NCI-H2196 (cell line): ENCODE data around the gene ECI1.
"Not testable (repeated sequence)": the region's sequence is repeated elsewhere in the genome, so short reads cannot be mapped to it uniquely, and the experiment has no call there.

Experiments used
- DNase-seq: peaks from one replicate; lab custom pipeline; 2025; ENCODE audit not compliant: unreplicated experiment; lab: John Stamatoyannopoulos, UW

Gene ECI1

DNA sequence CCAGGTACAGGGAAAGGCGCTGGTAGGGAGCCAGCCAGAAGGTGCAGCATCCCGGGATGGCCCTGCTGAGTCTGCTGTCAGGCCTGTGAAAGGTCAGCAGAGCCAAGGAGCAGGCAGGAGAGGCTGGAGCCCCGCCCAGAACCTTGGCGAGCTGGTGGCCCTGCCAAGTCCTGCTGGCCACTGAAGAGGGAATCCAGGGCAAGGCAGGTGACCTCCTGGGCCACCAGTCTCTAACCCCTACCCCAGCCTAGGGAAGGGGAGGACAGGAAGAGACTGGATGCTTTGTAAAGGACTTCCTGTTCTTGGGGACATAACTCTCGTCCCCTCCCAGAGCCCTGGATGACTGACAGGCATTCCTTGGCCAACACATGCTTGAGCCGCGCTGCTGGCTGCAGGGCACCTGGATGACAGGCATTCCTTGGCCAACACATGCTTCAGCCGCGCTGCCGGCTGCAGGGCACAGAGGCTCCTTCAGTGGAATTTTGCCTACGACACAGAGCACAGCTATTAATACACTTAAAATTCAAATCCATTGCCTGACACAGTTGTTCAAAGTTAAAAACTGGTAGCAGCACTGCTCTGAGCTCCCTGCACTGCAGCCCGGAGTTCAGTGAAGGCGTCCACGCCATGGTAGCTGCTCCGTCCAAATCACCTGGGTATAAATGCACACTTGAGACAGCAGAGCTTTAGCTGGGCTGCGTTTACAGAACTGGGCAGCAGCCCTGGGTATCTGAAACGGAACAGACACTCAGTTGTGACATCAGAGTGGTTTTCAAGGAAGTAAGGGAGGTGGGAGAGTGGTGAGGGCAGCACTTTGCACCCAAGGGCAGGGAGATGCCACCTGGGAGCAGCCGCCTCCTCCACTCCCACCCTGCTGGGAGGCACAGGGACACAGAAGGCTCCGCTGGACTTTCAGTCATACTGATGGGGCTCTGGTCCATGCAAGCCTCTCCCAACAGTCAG, 38.7 kb downstream of the ECI1 start:
- no peak for DNase-seq

GRCh38 chr16:2211923-2212347, 39.5 kb downstream of the ECI1 start:
- peak; percentile 28 for DNase-seq

DNA sequence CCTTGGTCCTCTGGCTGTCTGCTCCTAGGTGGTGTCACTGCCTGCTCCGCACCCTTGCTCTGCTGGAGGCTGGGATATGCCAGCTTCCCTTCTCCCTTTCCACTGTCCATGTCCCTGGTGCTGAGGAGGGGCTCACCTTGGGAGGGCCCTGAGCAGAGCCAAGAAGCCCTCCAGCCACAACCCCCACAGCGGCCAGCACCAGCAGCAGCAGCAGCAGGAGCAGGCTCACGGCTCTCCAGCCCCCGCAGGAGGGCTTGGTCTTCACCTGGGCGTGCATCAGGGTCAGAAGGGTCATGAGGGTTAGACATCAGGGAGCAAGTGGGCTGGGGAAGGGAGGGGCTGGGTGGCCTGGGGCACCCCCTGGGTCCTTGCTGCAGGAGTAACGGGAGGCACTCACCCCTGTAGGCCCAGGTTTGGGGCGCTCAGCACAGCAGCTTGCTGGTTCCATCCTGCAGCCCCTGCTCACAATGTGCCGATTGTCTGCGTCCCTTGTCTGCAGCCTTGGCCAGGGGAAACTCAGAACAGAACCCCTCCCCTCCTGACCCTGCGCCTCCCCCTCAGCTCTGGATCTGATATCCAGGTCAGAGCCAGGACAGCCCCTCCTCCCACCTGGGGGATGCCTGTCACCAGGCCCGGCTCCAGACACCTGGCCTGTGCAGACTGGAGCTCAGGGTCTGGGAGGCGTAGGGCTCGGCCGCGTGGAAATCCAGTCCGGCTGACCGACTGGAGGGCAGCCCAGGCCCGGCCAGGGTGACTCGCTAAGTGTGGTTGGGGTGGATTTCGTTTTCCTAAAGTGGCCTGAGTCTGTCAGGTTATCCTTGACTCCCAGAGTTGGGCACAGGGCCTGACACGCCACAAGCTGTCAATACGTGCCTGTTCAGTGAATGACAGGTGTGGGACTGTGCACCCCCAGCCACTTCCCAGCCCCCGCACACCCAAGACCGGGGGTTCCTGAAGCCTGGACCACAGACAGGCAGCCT, 40.7 kb downstream of the ECI1 start, which contains the start of gene BRICD5:
BRICD5 (minus strand) TSS at position 478 of the 980 bp plus-strand sequence; CDS start at position 448, 30 bp downstream.
- no peak for DNase-seq

DNA sequence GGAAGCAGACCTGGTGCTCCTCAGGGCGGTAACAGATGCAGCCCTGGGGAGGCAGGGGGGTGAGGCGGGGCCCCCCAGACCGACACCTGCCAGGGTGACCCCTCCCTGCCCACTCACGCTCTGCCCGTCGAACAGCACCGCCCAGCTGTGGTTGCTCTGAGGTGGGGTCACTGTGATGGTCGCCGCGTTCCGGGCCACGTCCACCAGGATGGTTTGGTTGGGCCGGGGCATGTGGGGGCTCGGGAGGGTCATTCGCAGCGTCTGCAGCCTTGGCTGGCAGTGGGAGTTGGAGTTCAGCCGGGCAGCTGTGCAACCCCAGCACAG, 41.4 kb downstream of the ECI1 start:
- no peak for DNase-seq

- no peak for DNase-seq
Measured at GRCh38 chr16:2209258-2210008, 42.0 kb downstream of the ECI1 start.

DNA sequence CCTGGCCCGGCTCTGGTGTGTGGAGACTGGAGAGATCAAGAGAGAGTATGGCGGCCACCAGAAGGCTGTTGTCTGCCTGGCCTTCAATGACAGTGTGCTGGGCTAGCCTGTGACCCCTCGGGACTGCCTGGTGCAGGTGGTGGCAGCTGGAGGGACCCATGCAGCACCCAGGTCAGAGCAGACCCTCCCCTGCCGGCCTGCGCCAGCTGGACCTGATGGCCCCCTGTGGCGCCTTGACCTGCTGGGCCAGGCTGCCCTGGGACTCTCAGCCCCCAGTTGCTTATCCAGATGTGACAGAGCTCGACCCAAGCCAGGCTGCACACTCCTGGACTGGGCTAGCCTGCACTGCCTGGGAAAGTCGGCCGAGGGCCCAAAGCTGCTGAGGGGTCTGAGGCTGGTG, 42.6 kb downstream of the ECI1 start:
- no peak for DNase-seq

GRCh38 chr16:2208308-2208707, 43.1 kb downstream of the ECI1 start:
- no peak for DNase-seq

DNA sequence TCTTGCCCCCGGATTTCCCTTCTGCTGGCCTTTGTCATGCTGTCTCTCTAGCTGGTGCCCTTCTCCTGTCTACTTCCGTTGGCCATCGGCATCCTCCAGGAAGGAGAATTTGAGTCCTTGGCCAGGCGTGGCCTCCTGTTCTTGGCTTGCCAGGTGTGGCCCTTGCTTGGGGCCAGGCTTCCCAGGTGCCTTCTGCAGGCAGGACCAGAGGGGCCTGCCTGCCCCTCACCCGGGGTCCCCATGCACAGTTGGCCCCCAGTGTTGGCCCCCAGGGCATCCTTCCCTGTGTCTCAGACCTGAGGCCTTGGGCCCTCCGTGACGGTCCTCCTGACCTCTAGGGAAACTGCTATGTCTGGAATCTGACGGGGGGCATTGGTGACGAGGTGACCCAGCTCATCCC, 43.5 kb downstream of the ECI1 start:
- DNase-seq, result no peak

- no peak for DNase-seq
Measured at GRCh38 chr16:2206780-2207433, 44.5 kb downstream of the ECI1 start.

DNA sequence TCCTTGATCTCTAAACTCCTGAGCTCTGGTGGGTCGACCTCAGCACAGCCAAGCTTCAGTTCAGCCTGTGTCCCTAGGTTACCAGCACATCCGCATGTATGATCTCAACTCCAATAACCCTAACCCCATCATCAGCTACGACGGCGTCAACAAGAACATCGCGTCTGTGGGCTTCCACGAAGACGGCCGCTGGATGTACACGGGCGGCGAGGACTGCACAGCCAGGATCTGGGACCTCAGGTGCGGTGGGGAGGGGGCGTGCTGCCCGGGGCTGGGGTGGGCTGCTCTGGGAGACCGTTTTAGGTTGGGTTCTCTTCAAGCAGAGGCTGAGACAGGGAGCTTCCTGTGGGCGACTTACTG, 45.0 kb downstream of the ECI1 start:
- DNase-seq, result no peak

GRCh38 chr16:2205967-2206313, 45.4 kb downstream of the ECI1 start:
- DNase-seq, result no peak

- DNase-seq, result peak; percentile 85
Measured at GRCh38 chr16:2205104-2205966, 46.1 kb downstream of the ECI1 start, which contains the start of gene MLST8. TSS of gene MLST8 (plus strand) at chr16:2205454. CDS start at chr16:2206086, 632 bp downstream.

DNA sequence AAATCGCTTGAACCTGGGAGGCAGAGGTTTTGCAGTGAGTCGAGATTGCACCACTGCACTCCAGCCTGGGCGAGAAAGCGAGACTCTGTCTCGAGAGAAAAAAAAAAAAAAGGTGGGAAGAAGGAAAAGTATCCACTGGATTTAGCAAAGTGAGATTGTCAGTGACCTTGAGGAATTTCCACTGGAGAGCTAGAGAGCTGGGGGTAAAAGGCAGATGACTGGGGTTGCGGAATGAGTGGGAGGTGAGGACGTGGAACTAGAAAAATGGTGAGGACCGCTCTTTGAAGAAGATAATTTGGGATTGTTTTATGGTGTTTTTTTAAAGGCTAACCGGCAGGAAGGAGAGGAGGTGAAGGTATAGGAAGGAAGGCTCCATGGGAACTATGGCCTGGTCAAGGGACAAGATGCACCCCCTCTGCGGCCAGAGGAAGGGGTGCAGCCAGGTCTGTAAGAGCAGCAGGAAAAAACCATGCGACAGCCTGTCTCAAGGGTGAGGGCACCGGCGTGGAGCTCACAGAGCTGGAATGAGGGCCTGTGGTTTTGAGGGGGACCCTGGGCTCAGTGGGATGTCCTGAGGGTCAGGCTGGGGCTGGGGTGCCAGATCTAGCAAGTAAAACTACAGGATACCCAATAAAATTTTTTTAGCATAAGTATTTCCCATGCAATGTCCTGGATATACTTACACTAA, 46.8 kb downstream of the ECI1 start:
- no peak for DNase-seq

DNA sequence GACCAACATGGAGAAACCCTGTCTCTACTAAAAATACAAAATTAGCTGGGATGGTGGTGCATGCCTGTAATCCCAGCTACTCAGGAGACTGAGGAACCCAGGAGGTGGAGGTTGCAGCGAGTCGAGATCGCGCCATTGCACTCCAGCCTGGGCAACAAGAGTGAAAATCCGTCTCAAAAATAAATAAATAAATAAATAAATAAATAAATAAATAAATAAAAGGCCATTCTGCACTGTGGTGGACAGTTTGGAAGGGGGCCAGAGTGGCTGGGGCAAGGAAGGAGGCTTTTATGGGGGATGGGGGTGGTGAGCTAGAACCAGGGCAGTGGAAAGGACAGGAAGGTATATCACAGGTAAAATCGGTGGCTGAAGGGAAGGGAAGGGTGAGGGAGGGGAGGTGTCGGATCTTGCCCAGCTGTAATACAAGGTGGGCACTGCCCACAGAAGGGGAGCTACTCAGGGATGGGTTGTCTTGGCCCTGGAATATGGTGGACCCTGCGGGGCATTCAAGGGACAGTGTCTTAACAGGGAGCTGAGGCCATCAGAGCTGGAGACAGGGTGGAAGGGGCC, 48.2 kb downstream of the ECI1 start:
- not testable (repeated sequence) for DNase-seq

GRCh38 chr16:2200313-2200712, 51.1 kb downstream of the ECI1 start:
- no peak for DNase-seq

- DNase-seq, result no peak
Measured at GRCh38 chr16:2199621-2200139, 51.7 kb downstream of the ECI1 start.

- no peak for DNase-seq
Measured at GRCh38 chr16:2199095-2199494, 52.3 kb downstream of the ECI1 start.

DNA sequence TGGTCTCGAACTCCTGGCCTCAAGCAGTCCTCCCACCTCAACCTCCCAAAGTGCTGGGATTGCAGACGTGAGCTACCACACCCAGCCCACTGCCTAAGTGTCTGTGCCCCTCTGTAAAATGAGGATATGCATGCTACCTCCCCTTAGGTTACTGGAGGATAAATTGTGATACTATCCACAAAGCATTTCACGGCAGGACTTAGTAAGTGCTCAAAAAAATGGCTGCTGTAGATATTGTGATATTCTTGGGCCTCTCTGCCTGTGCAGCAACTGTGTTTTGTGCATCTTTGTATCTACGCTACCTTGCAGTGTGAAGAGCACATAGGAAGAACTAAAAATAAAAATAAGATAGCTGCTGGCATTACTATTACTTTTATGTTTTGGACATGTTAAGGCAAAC, 53.1 kb downstream of the ECI1 start:
- no peak for DNase-seq
